ENCODE results near the gene HIGD1A. TPM values are rescaled to one million over a fixed set of nuclear protein-coding genes. Genes with fewer than 3 reads are reported as not detected.

Gene HIGD1A
- total and polyA plus RNA-seq, 9 of the 15 experiments (the other 6 are each of a cell fraction or from before 2014, with no cell fraction given) = 165 to 1,185 (median 333) TPM

DNA sequence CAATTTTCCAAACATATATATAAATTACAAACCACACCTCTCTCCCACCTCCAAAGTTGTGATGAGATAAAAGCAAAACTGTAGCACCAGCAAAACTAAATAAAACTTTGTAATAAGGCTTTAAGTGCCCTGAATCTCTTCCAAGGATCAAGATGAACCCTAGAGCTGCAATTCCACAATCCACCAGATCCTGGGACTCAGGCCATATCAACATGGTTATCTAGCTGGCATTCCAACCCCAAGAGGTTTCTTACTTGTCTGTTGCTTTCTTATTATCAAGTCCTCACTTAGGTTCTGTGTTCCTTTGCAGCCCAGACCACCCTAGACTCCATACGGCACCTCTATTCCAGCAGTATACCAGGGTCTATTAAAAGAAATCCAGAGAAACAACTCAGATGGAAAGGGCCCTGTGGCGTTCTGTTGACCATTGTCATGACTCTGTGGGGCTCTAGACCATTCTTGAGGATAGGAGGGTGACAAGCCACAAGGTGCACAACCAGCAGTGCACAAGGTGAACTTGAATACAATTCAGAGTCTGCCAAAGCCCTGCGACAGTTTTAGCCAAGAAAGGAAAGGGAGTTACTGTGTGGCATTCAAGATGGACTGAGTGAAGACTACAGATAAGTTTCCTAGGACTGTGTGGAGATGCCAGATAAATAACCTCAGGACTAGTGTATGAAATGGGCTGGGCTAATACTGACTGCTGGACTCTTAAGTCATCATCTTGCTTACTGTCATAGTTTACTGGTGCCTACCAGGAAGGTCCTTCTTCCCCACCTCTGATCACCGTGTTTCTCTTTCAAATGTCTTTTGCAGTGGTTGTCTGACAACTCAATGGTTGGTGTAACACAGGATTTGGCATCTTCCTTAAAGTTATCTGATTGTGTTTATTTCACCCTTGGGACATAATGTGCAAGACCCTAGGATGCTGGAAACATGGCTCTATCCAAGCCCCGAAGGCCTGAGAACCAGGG is 32.1 kb upstream of the HIGD1A start (continued):
- TF ChIP-seq ZNF140 (CRISPR knock-in tag; IDR thresholded peaks at IDR 0.05) (no peak), FIP1L1 (IDR thresholded peaks at IDR 0.05; ENCODE audit: low read depth, low read length, poor library complexity, severe bottlenecking) (no peak), PML (IDR thresholded peaks at IDR 0.05; ENCODE audit: low read length) (peak; percentile 96), ARID1B (IDR thresholded peaks at IDR 0.05) (peak; percentile 99), ZNF79 (CRISPR knock-in tag; IDR thresholded peaks at IDR 0.05; ENCODE audit: low read depth) (no peak), KDM5B (IDR thresholded peaks at IDR 0.05; ENCODE audit: insufficient replicate concordance, low read depth, low read length) (no peak), SAP30 (IDR thresholded peaks at IDR 0.05; ENCODE audit: borderline replicate concordance, insufficient read depth, low read depth, low read length, poor library complexity, severe bottlenecking) (no peak), CBFA2T3 (IDR thresholded peaks at IDR 0.05) (peak; percentile 98), ETV5 (CRISPR knock-in tag; IDR thresholded peaks at IDR 0.05; ENCODE audit: low read depth) (peak; percentile 17; the same call in 1 of the 2 replicates), FOSL1 (tag; conservative IDR thresholded peaks at IDR 0.05) (peak; percentile 63), NEUROD1 (IDR thresholded peaks at IDR 0.05; ENCODE audit: borderline replicate concordance, low read depth, low read length, partially characterized antibody) (no peak)
- TF ChIP-seq, protein P1, sequence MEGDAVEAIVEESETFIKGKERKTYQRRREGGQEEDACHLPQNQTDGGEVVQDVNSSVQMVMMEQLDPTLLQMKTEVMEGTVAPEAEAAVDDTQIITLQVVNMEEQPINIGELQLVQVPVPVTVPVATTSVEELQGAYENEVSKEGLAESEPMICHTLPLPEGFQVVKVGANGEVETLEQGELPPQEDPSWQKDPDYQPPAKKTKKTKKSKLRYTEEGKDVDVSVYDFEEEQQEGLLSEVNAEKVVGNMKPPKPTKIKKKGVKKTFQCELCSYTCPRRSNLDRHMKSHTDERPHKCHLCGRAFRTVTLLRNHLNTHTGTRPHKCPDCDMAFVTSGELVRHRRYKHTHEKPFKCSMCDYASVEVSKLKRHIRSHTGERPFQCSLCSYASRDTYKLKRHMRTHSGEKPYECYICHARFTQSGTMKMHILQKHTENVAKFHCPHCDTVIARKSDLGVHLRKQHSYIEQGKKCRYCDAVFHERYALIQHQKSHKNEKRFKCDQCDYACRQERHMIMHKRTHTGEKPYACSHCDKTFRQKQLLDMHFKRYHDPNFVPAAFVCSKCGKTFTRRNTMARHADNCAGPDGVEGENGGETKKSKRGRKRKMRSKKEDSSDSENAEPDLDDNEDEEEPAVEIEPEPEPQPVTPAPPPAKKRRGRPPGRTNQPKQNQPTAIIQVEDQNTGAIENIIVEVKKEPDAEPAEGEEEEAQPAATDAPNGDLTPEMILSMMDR (IDR thresholded peaks at IDR 0.05 in 2 of 3, conservative IDR thresholded peaks at IDR 0.05 in 1 of 3; ENCODE audit: insufficient read depth in 2 of 3, low read depth in 1 of 3, low read length in 3 of 3) = peak in 2 of 3 experiments; percentile 17 to 35; a peak in 3 of 6 replicates
- TF ChIP-seq, protein P2, sequence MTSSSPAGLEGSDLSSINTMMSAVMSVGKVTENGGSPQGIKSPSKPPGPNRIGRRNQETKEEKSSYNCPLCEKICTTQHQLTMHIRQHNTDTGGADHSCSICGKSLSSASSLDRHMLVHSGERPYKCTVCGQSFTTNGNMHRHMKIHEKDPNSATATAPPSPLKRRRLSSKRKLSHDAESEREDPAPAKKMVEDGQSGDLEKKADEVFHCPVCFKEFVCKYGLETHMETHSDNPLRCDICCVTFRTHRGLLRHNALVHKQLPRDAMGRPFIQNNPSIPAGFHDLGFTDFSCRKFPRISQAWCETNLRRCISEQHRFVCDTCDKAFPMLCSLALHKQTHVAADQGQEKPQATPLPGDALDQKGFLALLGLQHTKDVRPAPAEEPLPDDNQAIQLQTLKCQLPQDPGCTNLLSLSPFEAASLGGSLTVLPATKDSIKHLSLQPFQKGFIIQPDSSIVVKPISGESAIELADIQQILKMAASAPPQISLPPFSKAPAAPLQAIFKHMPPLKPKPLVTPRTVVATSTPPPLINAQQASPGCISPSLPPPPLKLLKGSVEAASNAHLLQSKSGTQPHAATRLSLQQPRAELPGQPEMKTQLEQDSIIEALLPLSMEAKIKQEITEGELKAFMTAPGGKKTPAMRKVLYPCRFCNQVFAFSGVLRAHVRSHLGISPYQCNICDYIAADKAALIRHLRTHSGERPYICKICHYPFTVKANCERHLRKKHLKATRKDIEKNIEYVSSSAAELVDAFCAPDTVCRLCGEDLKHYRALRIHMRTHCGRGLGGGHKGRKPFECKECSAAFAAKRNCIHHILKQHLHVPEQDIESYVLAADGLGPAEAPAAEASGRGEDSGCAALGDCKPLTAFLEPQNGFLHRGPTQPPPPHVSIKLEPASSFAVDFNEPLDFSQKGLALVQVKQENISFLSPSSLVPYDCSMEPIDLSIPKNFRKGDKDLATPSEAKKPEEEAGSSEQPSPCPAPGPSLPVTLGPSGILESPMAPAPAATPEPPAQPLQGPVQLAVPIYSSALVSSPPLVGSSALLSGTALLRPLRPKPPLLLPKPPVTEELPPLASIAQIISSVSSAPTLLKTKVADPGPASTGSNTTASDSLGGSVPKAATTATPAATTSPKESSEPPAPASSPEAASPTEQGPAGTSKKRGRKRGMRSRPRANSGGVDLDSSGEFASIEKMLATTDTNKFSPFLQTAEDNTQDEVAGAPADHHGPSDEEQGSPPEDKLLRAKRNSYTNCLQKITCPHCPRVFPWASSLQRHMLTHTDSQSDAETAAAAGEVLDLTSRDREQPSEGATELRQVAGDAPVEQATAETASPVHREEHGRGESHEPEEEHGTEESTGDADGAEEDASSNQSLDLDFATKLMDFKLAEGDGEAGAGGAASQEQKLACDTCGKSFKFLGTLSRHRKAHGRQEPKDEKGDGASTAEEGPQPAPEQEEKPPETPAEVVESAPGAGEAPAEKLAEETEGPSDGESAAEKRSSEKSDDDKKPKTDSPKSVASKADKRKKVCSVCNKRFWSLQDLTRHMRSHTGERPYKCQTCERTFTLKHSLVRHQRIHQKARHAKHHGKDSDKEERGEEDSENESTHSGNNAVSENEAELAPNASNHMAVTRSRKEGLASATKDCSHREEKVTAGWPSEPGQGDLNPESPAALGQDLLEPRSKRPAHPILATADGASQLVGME (CRISPR knock-in tag; IDR thresholded peaks at IDR 0.05) = 0 out of 2 replicates have a peak, but pooled peaks have one; percentile 59
- TF ChIP-seq, protein P3, sequence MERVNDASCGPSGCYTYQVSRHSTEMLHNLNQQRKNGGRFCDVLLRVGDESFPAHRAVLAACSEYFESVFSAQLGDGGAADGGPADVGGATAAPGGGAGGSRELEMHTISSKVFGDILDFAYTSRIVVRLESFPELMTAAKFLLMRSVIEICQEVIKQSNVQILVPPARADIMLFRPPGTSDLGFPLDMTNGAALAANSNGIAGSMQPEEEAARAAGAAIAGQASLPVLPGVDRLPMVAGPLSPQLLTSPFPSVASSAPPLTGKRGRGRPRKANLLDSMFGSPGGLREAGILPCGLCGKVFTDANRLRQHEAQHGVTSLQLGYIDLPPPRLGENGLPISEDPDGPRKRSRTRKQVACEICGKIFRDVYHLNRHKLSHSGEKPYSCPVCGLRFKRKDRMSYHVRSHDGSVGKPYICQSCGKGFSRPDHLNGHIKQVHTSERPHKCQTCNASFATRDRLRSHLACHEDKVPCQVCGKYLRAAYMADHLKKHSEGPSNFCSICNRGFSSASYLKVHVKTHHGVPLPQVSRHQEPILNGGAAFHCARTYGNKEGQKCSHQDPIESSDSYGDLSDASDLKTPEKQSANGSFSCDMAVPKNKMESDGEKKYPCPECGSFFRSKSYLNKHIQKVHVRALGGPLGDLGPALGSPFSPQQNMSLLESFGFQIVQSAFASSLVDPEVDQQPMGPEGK (CRISPR knock-in tag; IDR thresholded peaks at IDR 0.05; ENCODE audit: borderline replicate concordance) = no peak
- TF ChIP-seq, protein P4, sequence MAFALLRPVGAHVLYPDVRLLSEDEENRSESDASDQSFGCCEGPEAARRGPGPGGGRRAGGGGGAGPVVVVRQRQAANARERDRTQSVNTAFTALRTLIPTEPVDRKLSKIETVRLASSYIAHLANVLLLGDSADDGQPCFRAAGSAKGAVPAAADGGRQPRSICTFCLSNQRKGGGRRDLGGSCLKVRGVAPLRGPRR (CRISPR knock-in tag; IDR thresholded peaks at IDR 0.05) = no peak
